Astrocyte (in vitro differentiated cells and primary cell): ENCODE results near the gene CCDC102B. TPM values are rescaled to one million over a fixed set of nuclear protein-coding genes. Genes with fewer than 3 reads are reported as not detected.
A peak's percentile ranks its signal among the peaks of the same experiment; 100 is the strongest.

ENCODE experiments used
- DNase-seq: peaks from one replicate; pipeline ENCODE4 v3.0.0-alpha.2; 2010; ENCODE audit warnings: low read depth
- FAIRE-seq: peaks from 2 replicates; lab custom pipeline; 2011; peaks lifted over from hg19 to GRCh38; lab: Jason Lieb, UNC
- H2AFZ ChIP-seq: 2 replicates; pipeline ENCODE4 v1.6.0; 2012; ENCODE audit warnings: low read depth, low read length, inconsistent platforms
- H3K27ac ChIP-seq: 2 replicates; pipeline ENCODE4 v1.5.1; 2011; ENCODE audit warnings: low read depth, low read length, inconsistent platforms
- H3K27me3 ChIP-seq: 2 replicates; pipeline ENCODE4 v1.6.0; 2011; ENCODE audit warnings: low read length, inconsistent platforms; ENCODE audit not compliant: insufficient read depth
- H3K36me3 ChIP-seq: 2 replicates; pipeline ENCODE4 v1.5.1; 2011; ENCODE audit warnings: low read length, inconsistent platforms; ENCODE audit not compliant: insufficient read depth
- H3K4me1 ChIP-seq: 2 replicates; pipeline ENCODE4 v1.5.1; 2011; ENCODE audit warnings: low read length, inconsistent platforms; ENCODE audit not compliant: insufficient read depth
- H3K4me2 ChIP-seq: 2 replicates; pipeline ENCODE4 v1.6.0; 2012; ENCODE audit warnings: low read length, inconsistent platforms
- H3K4me3 ChIP-seq: 2 replicates; pipeline ENCODE4 v1.5.1; 2011; ENCODE audit warnings: low read depth, mild to moderate bottlenecking, low read length, inconsistent platforms; ENCODE audit not compliant: insufficient read depth
- H3K79me2 ChIP-seq: 2 replicates; pipeline ENCODE4 v1.6.0; 2012; ENCODE audit warnings: mild to moderate bottlenecking, low read length, inconsistent platforms; ENCODE audit not compliant: insufficient read depth
- H3K9ac ChIP-seq: 2 replicates; pipeline ENCODE4 v1.6.0; 2012; ENCODE audit warnings: mild to moderate bottlenecking, low read length, inconsistent platforms
- H3K9me3 ChIP-seq: 2 replicates; pipeline ENCODE4 v1.5.1; 2012; ENCODE audit warnings: low read depth, mild to moderate bottlenecking, low read length, inconsistent platforms; ENCODE audit not compliant: insufficient read depth
- H4K20me1 ChIP-seq: 2 replicates; pipeline ENCODE4 v1.6.0; 2012; ENCODE audit warnings: low read length, inconsistent platforms; ENCODE audit not compliant: insufficient read depth
- H3K27ac Mint-ChIP-seq: one replicate; pipeline ENCODE4 v1.8.0; 2021; ENCODE audit warnings: mild to moderate bottlenecking, mixed read lengths; ENCODE audit not compliant: unreplicated experiment
- H3K27me3 Mint-ChIP-seq: one replicate; pipeline ENCODE4 v1.8.0; 2021; ENCODE audit warnings: low read depth, mixed read lengths; ENCODE audit not compliant: unreplicated experiment
- H3K36me3 Mint-ChIP-seq: one replicate; pipeline ENCODE4 v1.8.0; 2021; ENCODE audit warnings: low read depth, mixed read lengths; ENCODE audit not compliant: unreplicated experiment
- H3K4me1 Mint-ChIP-seq: one replicate; pipeline ENCODE4 v1.8.0; 2021; ENCODE audit warnings: low read depth, mixed read lengths; ENCODE audit not compliant: unreplicated experiment
- H3K4me3 Mint-ChIP-seq: one replicate; pipeline ENCODE4 v1.8.0; 2021; ENCODE audit warnings: mild to moderate bottlenecking, moderate library complexity, mixed read lengths; ENCODE audit not compliant: unreplicated experiment
- H3K9me3 Mint-ChIP-seq: one replicate; pipeline ENCODE4 v1.8.0; 2021; ENCODE audit warnings: mild to moderate bottlenecking, mixed read lengths; ENCODE audit not compliant: unreplicated experiment
- EZH2 ChIP-seq: IDR thresholded peaks from 2 replicates; pipeline ENCODE4 v1.6.1; 2012; ENCODE audit warnings: mild to moderate bottlenecking, low read length, inconsistent platforms; ENCODE audit not compliant: insufficient read depth
- total RNA-seq: library from RNA; stranded (reverse); gene quantifications from 2 replicates; pipeline ENCODE4 v1.2.1, GENCODE V29; 2021
- TF ChIP-seq, protein P1 (sequence below): IDR thresholded peaks from 2 replicates; pipeline ENCODE4 v1.5.1; 2011; ENCODE audit warnings: low read depth, mild to moderate bottlenecking, inconsistent platforms, low read length, moderate library complexity; ENCODE audit not compliant: insufficient read depth

CCDC102B gene
- total RNA-seq, 1 donor from 2014 or later: 7.9 TPM

GRCh38 chr18:68803356-68803755 is 5.5 kb downstream of the CCDC102B start:
- FAIRE-seq (no peak), DNase-seq (peak; percentile 91)
- Histone ChIP-seq H3K27ac (no peak overlapping the region), H3K79me2 (no peaks in the 10 kb centered on the region), H4K20me1 (no peaks in the 10 kb centered on the region), H3K4me2 (no peak overlapping the region), H3K9ac (no peak overlapping the region), H3K4me3 (no peak overlapping the region), H3K4me1 (peaks cover under 1% of the 10 kb centered on the region), H2AFZ (no peak overlapping the region), H3K27me3 (no peaks in the 10 kb centered on the region), H3K36me3 (no peaks in the 10 kb centered on the region), H3K9me3 (no peaks in the 10 kb centered on the region)
- Mint-ChIP-seq H3K9me3 (no peaks in the 10 kb centered on the region), H3K27me3 (no peaks in the 10 kb centered on the region), H3K4me3 (no peak overlapping the region), H3K36me3 (peaks cover 2% of the 10 kb centered on the region), H3K27ac (peak overlapping the region; percentile 6), H3K4me1 (peaks cover 23% of the 10 kb centered on the region)
- no peak for TF ChIP-seq EZH2
- TF ChIP-seq, protein P1, sequence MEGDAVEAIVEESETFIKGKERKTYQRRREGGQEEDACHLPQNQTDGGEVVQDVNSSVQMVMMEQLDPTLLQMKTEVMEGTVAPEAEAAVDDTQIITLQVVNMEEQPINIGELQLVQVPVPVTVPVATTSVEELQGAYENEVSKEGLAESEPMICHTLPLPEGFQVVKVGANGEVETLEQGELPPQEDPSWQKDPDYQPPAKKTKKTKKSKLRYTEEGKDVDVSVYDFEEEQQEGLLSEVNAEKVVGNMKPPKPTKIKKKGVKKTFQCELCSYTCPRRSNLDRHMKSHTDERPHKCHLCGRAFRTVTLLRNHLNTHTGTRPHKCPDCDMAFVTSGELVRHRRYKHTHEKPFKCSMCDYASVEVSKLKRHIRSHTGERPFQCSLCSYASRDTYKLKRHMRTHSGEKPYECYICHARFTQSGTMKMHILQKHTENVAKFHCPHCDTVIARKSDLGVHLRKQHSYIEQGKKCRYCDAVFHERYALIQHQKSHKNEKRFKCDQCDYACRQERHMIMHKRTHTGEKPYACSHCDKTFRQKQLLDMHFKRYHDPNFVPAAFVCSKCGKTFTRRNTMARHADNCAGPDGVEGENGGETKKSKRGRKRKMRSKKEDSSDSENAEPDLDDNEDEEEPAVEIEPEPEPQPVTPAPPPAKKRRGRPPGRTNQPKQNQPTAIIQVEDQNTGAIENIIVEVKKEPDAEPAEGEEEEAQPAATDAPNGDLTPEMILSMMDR: no peak

GRCh38 chr18:68817584-68817983 is 19.7 kb downstream of the CCDC102B start:
- no peak overlapping the region for H3K4me2 ChIP-seq
- no peak overlapping the region for H2AFZ ChIP-seq
- no peaks in the 10 kb centered on the region for H3K4me1 ChIP-seq
- peaks cover 3% of the 10 kb centered on the region for H3K4me1 Mint-ChIP-seq
- no peaks in the 10 kb centered on the region for H3K27me3 Mint-ChIP-seq
- H3K9ac ChIP-seq: no peak overlapping the region
- no peaks in the 10 kb centered on the region for H3K36me3 ChIP-seq
- peak; percentile 34 for FAIRE-seq
- H3K79me2 ChIP-seq: no peaks in the 10 kb centered on the region
- H3K4me3 ChIP-seq: no peak overlapping the region
- no peaks in the 10 kb centered on the region for H3K36me3 Mint-ChIP-seq
- H3K4me3 Mint-ChIP-seq: no peak overlapping the region
- no peak overlapping the region for H3K27ac Mint-ChIP-seq
- no peaks in the 10 kb centered on the region for H3K9me3 Mint-ChIP-seq
- TF ChIP-seq, protein P1: no peak
- no peak for TF ChIP-seq EZH2
- no peaks in the 10 kb centered on the region for H4K20me1 ChIP-seq
- peak; percentile 71 for DNase-seq
- no peaks in the 10 kb centered on the region for H3K27me3 ChIP-seq
- no peak overlapping the region for H3K27ac ChIP-seq
- no peaks in the 10 kb centered on the region for H3K9me3 ChIP-seq

DNA sequence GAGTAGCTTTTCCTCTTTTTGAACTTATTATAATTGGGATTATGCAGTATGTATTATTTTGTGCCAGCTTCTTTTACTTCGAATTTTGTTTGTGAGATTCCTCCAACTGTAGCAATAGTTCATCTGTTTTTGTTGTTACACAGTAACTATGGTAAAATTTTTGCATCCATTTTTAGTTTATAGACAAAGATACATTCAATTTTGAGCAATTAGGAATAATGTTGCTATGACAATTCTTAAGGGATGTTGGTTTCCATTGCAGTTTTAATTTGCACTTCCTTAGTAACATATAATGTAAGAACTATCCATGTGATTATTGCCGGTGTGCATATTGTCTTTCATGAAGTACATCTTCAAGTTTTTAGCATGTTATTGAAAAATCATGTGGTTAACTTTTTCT is 20.7 kb downstream of the CCDC102B start:
- no peaks in the 10 kb centered on the region for H3K36me3 Mint-ChIP-seq
- H3K4me2 ChIP-seq: no peak overlapping the region
- H3K9me3 Mint-ChIP-seq: no peaks in the 10 kb centered on the region
- no peak overlapping the region for H3K27ac ChIP-seq
- H3K36me3 ChIP-seq: no peaks in the 10 kb centered on the region
- H3K4me3 Mint-ChIP-seq: no peak overlapping the region
- H3K4me3 ChIP-seq: no peak overlapping the region
- H4K20me1 ChIP-seq: no peaks in the 10 kb centered on the region
- peaks cover 3% of the 10 kb centered on the region for H3K4me1 Mint-ChIP-seq
- H3K9ac ChIP-seq: no peak overlapping the region
- no peak overlapping the region for H2AFZ ChIP-seq
- H3K4me1 ChIP-seq: no peaks in the 10 kb centered on the region
- TF ChIP-seq, protein P1: no peak
- TF ChIP-seq EZH2: no peak
- H3K27me3 Mint-ChIP-seq: no peaks in the 10 kb centered on the region
- FAIRE-seq: no peak
- no peak overlapping the region for H3K27ac Mint-ChIP-seq
- no peak for DNase-seq
- H3K9me3 ChIP-seq: no peaks in the 10 kb centered on the region
- H3K79me2 ChIP-seq: no peaks in the 10 kb centered on the region
- no peaks in the 10 kb centered on the region for H3K27me3 ChIP-seq
